NT2/D1 (cell line): ENCODE measurements around the gene CRYGN.

Experiments
- DNase-seq: peaks from one replicate; pipeline ENCODE4 v3.0.0-alpha.2; 2011; ENCODE audit warnings: low read depth, low spot score
- H3K27me3 ChIP-seq: 2 replicates; pipeline ENCODE4 v1.6.0; 2011; ENCODE audit warnings: mild to moderate bottlenecking; ENCODE audit not compliant: insufficient read length, insufficient read depth
- H3K36me3 ChIP-seq: 2 replicates; pipeline ENCODE4 v1.6.1; 2011; ENCODE audit warnings: mild to moderate bottlenecking, low read length, mixed read lengths; ENCODE audit not compliant: insufficient read depth, insufficient read length
- H3K4me1 ChIP-seq: 2 replicates; pipeline ENCODE4 v1.5.1; 2011; ENCODE audit not compliant: insufficient read depth, insufficient read length
- H3K4me3 ChIP-seq: 2 replicates; pipeline ENCODE4 v1.5.1; 2011; ENCODE audit warnings: low read depth; ENCODE audit not compliant: insufficient read length
- H3K9ac ChIP-seq: 2 replicates; pipeline ENCODE4 v1.6.0; 2011; ENCODE audit warnings: low read depth; ENCODE audit not compliant: insufficient read length
- H3K9me3 ChIP-seq: 2 replicates; pipeline ENCODE4 v1.5.1; 2011; ENCODE audit warnings: mild to moderate bottlenecking, low read length; ENCODE audit not compliant: insufficient read depth
- SUZ12 ChIP-seq: IDR thresholded peaks from 2 replicates; pipeline ENCODE4 v1.6.1; 2011; ENCODE audit not compliant: insufficient read length, insufficient read depth; ENCODE audit errors: extremely low read depth
- YY1 ChIP-seq: IDR thresholded peaks from 2 replicates; pipeline ENCODE4 v1.6.1; 2011; ENCODE audit not compliant: insufficient read length, insufficient read depth
- ZNF274 ChIP-seq: IDR thresholded peaks from 2 replicates; pipeline ENCODE4 v1.6.1; 2011; ENCODE audit warnings: mild to moderate bottlenecking, low read depth, low read length

CRYGN gene

GRCh38 chr7:151386301-151387160 lies 53.4 kb downstream of the CRYGN start:
- H3K27me3 ChIP-seq = peaks cover 14% of the 10 kb centered on the region
- no peak overlapping the region for H3K9ac ChIP-seq

GRCh38 chr7:151385626-151386300 lies 54.2 kb downstream of the CRYGN start:
- no peaks in the 10 kb centered on the region for H3K9me3 ChIP-seq
- H3K4me1 ChIP-seq = peaks cover 2% of the 10 kb centered on the region
- peaks cover 3% of the 10 kb centered on the region for H3K36me3 ChIP-seq
- no peak for DNase-seq
- no peak for TF ChIP-seq YY1
- no peak for TF ChIP-seq SUZ12
- no peak for TF ChIP-seq ZNF274
- H3K27me3 ChIP-seq = peaks cover 14% of the 10 kb centered on the region
- H3K4me3 ChIP-seq = no peak overlapping the region
- no peak overlapping the region for H3K9ac ChIP-seq

More at GRCh38 chr7:151386301-151387160, 53.4 kb downstream of the CRYGN start:
- TF ChIP-seq SUZ12 (no peak), ZNF274 (no peak)
- peaks cover 3% of the 10 kb centered on the region for H3K36me3 ChIP-seq
- DNase-seq = no peak
- no peaks in the 10 kb centered on the region for H3K4me1 ChIP-seq
- H3K4me3 ChIP-seq = no peak overlapping the region
- no peaks in the 10 kb centered on the region for H3K9me3 ChIP-seq

- no peak overlapping the region for H3K9ac ChIP-seq
- peaks cover 2% of the 10 kb centered on the region for H3K4me1 ChIP-seq
- H3K36me3 ChIP-seq = peaks cover 4% of the 10 kb centered on the region
- no peaks in the 10 kb centered on the region for H3K9me3 ChIP-seq
- H3K4me3 ChIP-seq = no peak overlapping the region
- peaks cover 14% of the 10 kb centered on the region for H3K27me3 ChIP-seq
- TF ChIP-seq SUZ12 (no peak), YY1 (no peak), ZNF274 (no peak)
- DNase-seq = no peak
These were observed 54.9 kb downstream of the CRYGN start for GRCh38 chr7:151384776-151385625.

DNA sequence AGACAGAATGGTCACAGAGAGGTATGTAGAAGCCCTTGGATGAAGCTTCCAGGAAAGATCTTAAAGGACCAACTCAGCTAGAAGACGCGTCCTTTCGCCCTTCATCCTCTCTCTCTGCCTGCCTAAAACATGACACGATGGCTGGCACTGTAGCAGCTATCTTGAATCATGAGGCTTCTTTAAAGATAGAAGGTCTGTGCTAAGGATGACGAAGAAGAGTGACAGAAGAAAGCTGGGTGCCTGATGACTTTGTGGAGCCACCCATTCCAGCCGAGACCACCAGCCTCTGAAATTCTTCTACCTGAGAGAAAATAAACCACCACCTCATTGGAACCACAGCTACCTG lies 55.6 kb downstream of the CRYGN start:
- TF ChIP-seq SUZ12 = no peak
- no peak for TF ChIP-seq ZNF274
- no peak for TF ChIP-seq YY1
- peaks cover 14% of the 10 kb centered on the region for H3K27me3 ChIP-seq
- no peaks in the 10 kb centered on the region for H3K9me3 ChIP-seq
- peaks cover 10% of the 10 kb centered on the region for H3K36me3 ChIP-seq
- H3K4me3 ChIP-seq = no peak overlapping the region
- no peak for DNase-seq
- no peak overlapping the region for H3K9ac ChIP-seq
- peaks cover 3% of the 10 kb centered on the region for H3K4me1 ChIP-seq

DNA sequence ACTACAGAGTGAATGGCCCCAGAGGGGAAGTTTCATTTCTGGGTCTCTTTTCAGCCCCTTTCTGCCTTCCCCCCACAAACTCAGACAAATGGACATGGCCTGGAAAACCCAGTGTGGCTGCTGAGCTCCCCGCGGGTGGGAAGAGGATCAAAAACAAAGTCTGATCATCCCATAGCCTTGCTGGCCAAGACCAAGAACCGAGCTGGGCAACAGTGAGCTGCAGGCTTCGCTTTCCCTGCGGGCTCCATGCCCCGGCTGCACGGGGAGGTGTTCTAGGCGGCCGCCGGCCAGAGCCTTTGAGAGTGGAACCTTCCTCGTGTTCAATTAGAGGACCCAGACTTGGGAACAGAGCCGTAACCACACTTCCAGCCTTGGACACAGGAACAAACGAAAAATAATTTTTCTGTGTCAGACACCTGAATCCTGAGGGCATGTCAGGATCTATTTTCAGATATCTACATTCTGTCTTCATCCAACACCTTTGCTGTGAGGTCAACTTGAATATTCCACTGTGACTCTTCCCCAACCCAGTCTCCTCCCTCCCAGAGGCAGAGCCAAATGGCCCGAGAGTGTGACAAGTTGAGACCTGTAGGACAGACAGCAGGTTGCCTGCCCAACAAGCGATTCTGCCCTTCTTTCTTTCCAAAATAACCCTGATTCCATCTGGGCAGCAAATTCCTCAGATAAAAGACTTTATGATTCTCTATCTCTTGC lies 56.1 kb downstream of the CRYGN start:
- peaks cover 14% of the 10 kb centered on the region for H3K27me3 ChIP-seq
- no peaks in the 10 kb centered on the region for H3K9me3 ChIP-seq
- no peak overlapping the region for H3K4me3 ChIP-seq
- no peak for DNase-seq
- TF ChIP-seq ZNF274 (no peak), YY1 (no peak), SUZ12 (no peak)
- H3K9ac ChIP-seq = no peak overlapping the region
- H3K4me1 ChIP-seq = peaks cover 3% of the 10 kb centered on the region
- H3K36me3 ChIP-seq = peaks cover 14% of the 10 kb centered on the region

- Histone ChIP-seq H3K4me3 (no peak overlapping the region), H3K36me3 (peaks cover 25% of the 10 kb centered on the region), H3K9me3 (no peaks in the 10 kb centered on the region), H3K27me3 (peaks cover 14% of the 10 kb centered on the region), H3K4me1 (peaks cover 3% of the 10 kb centered on the region), H3K9ac (no peak overlapping the region)
- DNase-seq = no peak
- no peak for TF ChIP-seq YY1
- TF ChIP-seq SUZ12 = no peak
- no peak for TF ChIP-seq ZNF274
These were observed 57.7 kb downstream of the CRYGN start for GRCh38 chr7:151382079-151382885.
